GM21381 (cell line): ENCODE results near the gene COPS4.
"Not testable (repeated sequence)": the region's sequence is repeated elsewhere in the genome, so short reads cannot be mapped to it uniquely, and the experiment has no call there.

Source experiments
- ATAC-seq: cut with Tn5 transposase; IDR thresholded peaks from one replicate; pipeline ENCODE4 v1.9.1; 2021; ENCODE audit warnings: mild to moderate bottlenecking, moderate library complexity; ENCODE audit not compliant: unreplicated experiment

Gene COPS4

GRCh38 chr4:83022724-83023450 is 12.1 kb upstream of the COPS4 start:
- no peak for ATAC-seq

GRCh38 chr4:83023599-83023998 is 11.4 kb upstream of the COPS4 start:
- ATAC-seq: not testable (repeated sequence)

GRCh38 chr4:83024233-83024632 is 10.8 kb upstream of the COPS4 start:
- no peak for ATAC-seq

- ATAC-seq: no peak
These were observed 9.4 kb upstream of the COPS4 start for GRCh38 chr4:83025563-83025962.

GRCh38 chr4:83028976-83029375 is 6.0 kb upstream of the COPS4 start:
- ATAC-seq: no peak

GRCh38 chr4:83029688-83030087 is 5.3 kb upstream of the COPS4 start:
- ATAC-seq: no peak

GRCh38 chr4:83036991-83037665 is 2.1 kb downstream of the COPS4 start:
- no peak for ATAC-seq

GRCh38 chr4:83040269-83040668 is 5.3 kb downstream of the COPS4 start:
- no peak for ATAC-seq

GRCh38 chr4:83043157-83043556 is 8.2 kb downstream of the COPS4 start:
- ATAC-seq: not testable (repeated sequence)

- no peak for ATAC-seq
These were observed 8.9 kb downstream of the COPS4 start for GRCh38 chr4:83043801-83044407.

- no peak for ATAC-seq
These were observed 11.9 kb downstream of the COPS4 start for GRCh38 chr4:83046693-83047473.

- ATAC-seq: not testable (repeated sequence)
These were observed 13.8 kb downstream of the COPS4 start for GRCh38 chr4:83048781-83049180.

GRCh38 chr4:83054928-83055327 is 19.9 kb downstream of the COPS4 start:
- no peak for ATAC-seq

GRCh38 chr4:83062739-83063138 is 27.8 kb downstream of the COPS4 start:
- ATAC-seq: no peak

- no peak for ATAC-seq
These were observed 30.3 kb downstream of the COPS4 start for GRCh38 chr4:83065266-83065665.

- no peak for ATAC-seq
These were observed 32.2 kb downstream of the COPS4 start for GRCh38 chr4:83067058-83067639.

- no peak for ATAC-seq
These were observed 36.1 kb downstream of the COPS4 start for GRCh38 chr4:83071116-83071515.

- ATAC-seq: peak; percentile 76
These were observed 39.2 kb downstream of the COPS4 start for GRCh38 chr4:83074086-83074704.

GRCh38 chr4:83074783-83075182 is 39.8 kb downstream of the COPS4 start:
- peak; percentile 41 for ATAC-seq

GRCh38 chr4:83075311-83076095 is 40.5 kb downstream of the COPS4 start:
- no peak for ATAC-seq
